T-helper 1 cell treated with Interleukin-12 subunit alpha and Interleukin-12 subunit beta and Interleukin-4 antibody, amounts not matched to agents 30 ng/mL and 1 ng/mL, for 36 hours (primary cell): ENCODE measurements around the gene VSTM2B. TPM values are rescaled to one million over a fixed set of nuclear protein-coding genes. Genes with fewer than 3 reads are reported as not detected.

Experiments
- intact Hi-C: fragments of 100-400 bp; cut with micrococcal nuclease; formaldehyde crosslinking; loops from one replicate; pipeline ENCODE4 v1.15.1; 2024
- total RNA-seq: library from RNA; stranded (reverse); gene quantifications from 2 replicates; pipeline ENCODE4 v1.2.3, GENCODE V29; 2022

VSTM2B gene
- total RNA-seq, 1 donor from 2014 or later: not detected

DNA sequence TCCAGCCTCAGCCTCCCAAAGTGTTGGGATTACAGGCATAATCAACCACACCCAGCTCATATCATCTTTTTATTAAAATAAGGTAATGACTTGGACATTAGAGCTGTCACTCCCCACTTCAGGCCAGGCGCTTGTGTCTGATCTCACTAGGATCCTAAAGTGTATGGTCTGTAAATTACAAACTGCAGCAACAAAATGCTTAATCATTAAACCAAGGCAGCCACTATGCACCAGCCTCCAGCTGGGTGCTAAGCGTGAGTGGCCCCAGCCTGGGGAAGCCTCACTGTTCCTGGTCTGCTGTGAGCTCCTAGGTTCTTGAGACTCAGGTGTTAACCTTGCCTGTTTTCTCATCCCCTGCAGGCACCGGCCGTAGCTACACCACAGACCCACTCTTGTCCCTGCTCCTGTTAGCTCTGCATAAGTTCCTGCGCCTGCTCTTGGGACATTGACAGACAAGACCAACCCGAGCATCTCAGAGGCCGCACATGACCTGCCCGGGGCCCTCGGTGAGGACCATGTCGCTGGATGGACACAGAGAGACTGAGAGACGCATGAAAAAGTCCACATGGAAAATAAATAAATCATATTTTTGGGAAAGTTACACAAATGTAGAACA, 37.8 kb downstream of the VSTM2B start:
- intact Hi-C loops: no loop called here

DNA sequence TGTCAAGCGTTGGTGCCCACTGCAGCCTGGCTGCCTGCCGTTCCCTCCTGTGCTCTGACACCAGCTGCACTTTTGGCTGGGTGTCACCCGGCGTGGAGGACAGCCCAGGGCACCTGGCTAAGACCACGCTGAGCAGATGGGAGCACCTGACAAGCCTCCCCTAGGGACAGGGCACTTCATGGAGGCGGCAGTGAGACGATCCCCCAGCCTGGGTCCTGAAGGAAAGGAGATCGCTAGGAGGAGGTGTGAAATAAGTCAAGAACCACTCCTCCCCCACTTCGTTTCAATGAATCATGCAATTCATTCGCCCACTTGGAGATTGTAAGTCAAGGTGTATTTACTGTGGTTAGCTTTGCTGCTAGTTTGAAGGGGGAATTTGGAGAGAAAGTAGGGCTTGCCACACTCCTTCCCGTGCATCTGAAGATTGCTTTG, 38.8 kb downstream of the VSTM2B start:
- intact Hi-C loops: no loop called here

GRCh38 chr19:29565171-29565570, 39.4 kb downstream of the VSTM2B start:
- intact Hi-C loops: no loop called here

GRCh38 chr19:29566496-29567054, 40.8 kb downstream of the VSTM2B start:
- intact Hi-C loops: no loop called here

DNA sequence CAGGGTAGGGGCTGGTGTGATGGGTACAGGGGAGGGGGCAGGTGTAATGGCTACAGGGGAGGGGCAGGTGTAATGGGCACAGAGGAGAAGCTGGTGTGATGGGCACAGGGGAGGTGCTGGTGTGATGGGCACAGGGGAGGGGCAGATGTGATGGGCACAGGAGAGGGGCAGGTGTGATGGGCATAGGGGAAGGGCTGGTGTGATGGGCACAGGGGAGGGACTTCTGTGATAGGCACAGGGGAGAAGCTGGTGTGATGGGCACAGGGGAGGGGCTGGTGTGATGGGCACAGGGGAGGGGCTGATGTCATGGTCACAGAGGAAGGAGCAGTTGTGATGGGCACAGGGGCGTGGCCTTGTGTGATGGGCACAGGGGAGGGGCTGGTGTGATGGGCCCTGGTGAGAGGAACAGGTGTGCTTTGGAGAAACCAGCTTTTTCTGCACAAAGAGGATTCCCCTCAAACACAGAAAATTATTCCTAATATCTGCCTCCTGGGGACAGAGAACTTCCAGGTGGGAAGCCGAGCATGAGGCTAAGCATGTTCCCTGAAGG, 41.6 kb downstream of the VSTM2B start:
- intact Hi-C loops: no loop called here

DNA sequence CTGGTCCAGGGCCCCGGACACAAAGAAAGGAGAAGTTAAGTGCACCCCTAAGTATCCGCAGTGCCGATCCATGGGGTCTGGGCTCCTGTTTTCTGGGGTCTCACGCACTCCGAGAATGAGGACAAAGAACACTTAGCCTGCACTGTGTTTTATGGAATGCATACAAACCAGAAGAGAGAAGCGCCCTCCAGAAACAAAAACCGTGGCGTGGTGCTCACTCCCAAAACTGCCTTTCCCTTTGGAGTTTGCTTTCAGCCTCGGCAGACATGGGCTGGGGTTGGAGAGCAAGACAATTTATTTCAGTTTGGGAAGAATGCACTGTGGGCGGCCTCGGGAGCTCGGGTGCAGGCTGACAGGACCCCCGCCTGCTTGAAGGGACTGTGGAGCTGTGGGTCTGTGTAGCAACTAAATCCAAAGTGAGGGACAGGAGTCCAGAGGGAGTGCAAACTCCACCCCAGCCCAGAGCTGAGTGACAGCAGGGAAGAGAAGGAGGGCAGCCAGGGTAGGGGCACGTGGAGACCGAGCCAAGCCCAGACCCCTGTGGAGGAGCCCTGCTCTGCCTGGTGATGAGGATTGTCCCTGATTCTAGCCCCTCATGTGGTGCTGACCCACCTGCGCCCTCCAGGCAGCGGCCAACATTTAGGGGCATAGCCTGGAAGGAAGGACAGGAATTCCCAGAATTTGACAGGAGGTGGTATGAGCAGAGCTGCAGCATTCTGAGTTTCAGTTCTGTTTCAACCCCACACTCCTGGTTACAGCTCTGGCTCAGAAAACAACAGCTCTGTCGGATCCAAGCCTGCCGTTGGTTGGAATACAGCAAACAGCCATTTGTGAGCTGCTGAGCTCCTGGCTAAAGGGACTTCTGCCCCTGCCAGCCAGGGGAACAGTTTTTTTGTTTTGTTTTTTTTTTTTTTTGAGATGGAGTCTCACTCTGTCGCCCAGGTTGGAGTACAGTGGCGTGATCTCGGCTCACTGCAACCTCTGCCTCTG, 42.5 kb downstream of the VSTM2B start:
- intact Hi-C loops: no loop called here

GRCh38 chr19:29569038-29569911, 43.5 kb downstream of the VSTM2B start:
- intact Hi-C loops: no loop called here

DNA sequence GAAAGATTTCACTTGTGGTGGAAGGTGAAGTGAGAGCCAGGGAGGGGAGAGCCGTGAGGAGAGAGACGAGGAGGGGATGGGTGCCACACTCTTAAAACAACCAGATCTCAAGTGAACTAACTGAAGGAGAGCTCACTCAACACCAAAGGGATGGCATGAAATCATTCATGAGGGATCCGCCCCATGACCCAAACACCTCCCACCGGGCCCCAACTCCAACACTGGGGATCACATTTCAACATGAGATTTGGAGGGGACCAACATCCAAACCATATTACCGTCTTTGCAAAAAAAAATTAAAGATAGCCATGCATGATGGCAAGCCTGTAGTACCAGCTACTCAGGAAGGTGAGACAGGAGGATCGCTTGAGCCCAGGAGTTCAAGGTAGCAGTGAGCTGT, 45.4 kb downstream of the VSTM2B start:
- intact Hi-C loops: no loop called here

GRCh38 chr19:29573486-29573885, 47.7 kb downstream of the VSTM2B start:
- intact Hi-C loops: no loop called here

GRCh38 chr19:29574510-29574909, 48.7 kb downstream of the VSTM2B start:
- intact Hi-C loops: no loop called here

DNA sequence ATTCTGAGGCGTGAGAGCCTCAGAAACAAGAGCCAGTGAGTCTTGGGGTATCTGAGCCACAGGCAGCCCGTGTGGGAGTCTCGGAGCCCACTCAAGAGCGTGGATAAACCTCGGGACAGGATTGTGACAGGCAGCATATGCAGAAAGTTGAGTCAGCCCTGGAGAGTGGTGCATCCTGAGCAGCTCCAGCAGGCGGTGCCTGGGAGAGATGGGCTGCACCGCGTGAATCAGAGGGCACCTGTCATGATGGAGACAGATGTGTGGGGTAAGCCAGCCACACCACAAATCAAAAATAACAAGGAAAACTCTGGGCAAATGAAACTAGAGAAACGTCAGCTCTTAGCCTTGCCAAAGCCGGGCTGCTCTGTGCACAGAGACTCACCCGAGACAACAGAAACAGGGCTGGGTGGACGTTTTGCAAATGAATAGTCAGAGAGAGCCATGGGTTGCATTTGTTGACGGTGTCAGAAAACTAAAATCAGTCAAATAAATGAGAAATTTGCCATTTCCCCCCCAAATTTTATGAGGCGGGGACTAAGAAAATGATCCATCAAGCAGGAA, 50.3 kb downstream of the VSTM2B start:
- intact Hi-C loops: no loop called here

GRCh38 chr19:29576761-29577648, 51.2 kb downstream of the VSTM2B start:
- intact Hi-C loops: no loop called here

DNA sequence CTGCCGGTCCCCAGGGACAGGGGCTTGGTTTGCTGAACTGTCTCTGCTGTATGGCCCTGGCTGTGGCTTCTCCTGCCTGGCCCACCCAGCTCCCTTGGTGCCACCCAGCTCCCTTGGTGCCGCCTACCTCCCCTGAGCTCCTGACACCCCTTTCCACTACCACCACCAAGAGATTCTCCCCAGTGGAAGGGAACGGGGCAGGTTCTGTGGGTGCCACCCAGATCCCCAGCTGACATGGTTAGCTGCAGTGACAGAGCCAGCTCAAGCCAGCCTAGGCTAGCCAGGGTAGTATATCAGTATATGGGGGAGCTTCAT, 51.8 kb downstream of the VSTM2B start:
- intact Hi-C loops: no loop called here

- intact Hi-C loops: no loop called here
Measured at GRCh38 chr19:29578349-29578748, 52.6 kb downstream of the VSTM2B start.

DNA sequence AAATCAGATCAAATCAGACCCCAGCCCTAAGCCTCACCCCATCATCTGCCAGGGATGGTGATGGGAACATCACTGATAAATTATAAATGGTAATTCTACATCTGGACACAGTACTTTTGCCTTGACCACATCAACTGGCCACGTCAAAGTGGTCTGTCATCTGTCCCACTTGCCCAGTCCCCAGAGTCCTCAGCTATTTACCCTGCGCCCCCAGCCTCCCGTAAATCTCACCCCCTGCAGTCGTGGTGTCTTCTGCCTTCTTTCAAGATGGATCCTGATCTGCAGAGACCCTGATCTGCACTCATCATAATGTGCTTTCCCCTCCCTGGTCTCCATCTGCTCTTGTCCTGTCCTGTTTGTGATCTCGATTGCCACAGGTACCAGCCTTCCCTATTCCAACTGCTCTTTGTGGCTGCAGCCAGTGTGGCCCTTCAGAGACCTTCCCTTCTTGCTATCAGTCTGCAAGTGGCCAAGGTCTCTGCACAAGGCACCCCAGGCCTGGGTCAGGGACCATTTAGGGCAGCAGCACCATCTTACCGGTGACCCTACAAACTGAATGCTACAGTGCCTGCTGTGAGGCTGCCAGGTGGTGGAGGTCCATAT, 53.6 kb downstream of the VSTM2B start:
- intact Hi-C loops: no loop called here

GRCh38 chr19:29581398-29581797, 55.6 kb downstream of the VSTM2B start:
- intact Hi-C loops: loop anchor here (10.0 kb wide), 1 partner anchor 1787 kb away; no protein-coding TSS in a partner anchor

GRCh38 chr19:29583196-29583999, 57.6 kb downstream of the VSTM2B start:
- intact Hi-C loops: loop anchor here (10.0 kb wide), 1 partner anchor 1789 kb away; no protein-coding TSS in a partner anchor

DNA sequence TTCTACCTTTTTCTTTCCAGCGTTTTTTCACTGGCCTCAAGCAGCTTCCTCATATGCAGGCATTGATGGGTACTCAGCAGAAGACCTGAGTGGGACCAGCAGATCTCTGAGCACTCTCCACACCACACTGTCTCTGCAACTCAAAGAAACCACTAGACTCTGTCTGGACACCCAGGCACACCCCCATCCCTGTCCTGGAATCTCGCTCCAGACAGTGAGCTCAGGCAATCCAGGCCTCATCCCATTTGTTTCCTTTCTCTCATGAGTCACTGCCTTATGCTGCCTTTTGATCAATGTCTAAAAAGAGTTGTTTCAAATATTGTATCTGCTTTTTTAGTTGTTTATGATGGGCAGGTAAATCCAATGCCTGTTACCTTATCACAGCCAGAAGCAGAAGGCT, 60.6 kb downstream of the VSTM2B start:
- intact Hi-C loops: loop anchor here (2.0 to 10.0 kb wide), 5 partner anchors 250 to 1792 kb away; partner anchors contain the start of genes UQCRFS1 and URI1
